Sciatic nerve (tissue), 2 donors: ENCODE data around the gene MBD3L5. TPM values are rescaled to one million over a fixed set of nuclear protein-coding genes. Genes with fewer than 3 reads are reported as not detected.

Experiments used
- ATAC-seq: fragments of 200-7000 bp; cut with Tn5 transposase; one replicate; pipeline ENCODE4 v1.9.1; 2020; ENCODE audit warnings: mild to moderate bottlenecking, moderate library complexity
- DNase-seq: peaks from one replicate; pipeline ENCODE4 v3.0.0-alpha.2; 2020; ENCODE audit warnings: low spot score
- intact Hi-C: fragments of 100-400 bp; cut with DNase I; formaldehyde crosslinking; loops from one replicate; pipeline ENCODE4 v1.14.2; 2022
- total RNA-seq: library from RNA; stranded (reverse); fragmentation: NEBNext Ultra II Directional; extraction: Animal tissue kit (Norgen Biotek cat#: 25700); gene quantifications from one replicate; pipeline ENCODE4 v1.2.1, GENCODE V29; 2021
- donor health status: DM: no; HTN: no; CAD: no.
- donor health status: DM: no; HTN: no; CAD: no.

The MBD3L5 gene
- total RNA-seq, 1 donor from 2014 or later, result not detected

GRCh38 chr19:7078008-7078407, 47.6 kb downstream of the MBD3L5 start:
- no peak for ATAC-seq
- no peak for DNase-seq
- intact Hi-C loops, result no loop called here

Other genes starting within 250 kb of the MBD3L5 start
- gene ADGRE1, start 143.0 kb upstream of the MBD3L5 start, total RNA-seq, result 1.8 TPM
- not detected for gene MBD3L2B, start 9.1 kb upstream of the MBD3L5 start, total RNA-seq
- gene MBD3L4, start 9.6 kb downstream of the MBD3L5 start, total RNA-seq, result not detected
- gene MBD3L2, start 18.7 kb downstream of the MBD3L5 start, total RNA-seq, result not detected
- not detected for gene MBD3L3, start 28.1 kb downstream of the MBD3L5 start, total RNA-seq
- 10.0 TPM for gene ZNF557, start 39.1 kb downstream of the MBD3L5 start, total RNA-seq